Measurements from ENCODE around the gene CCR5AS.
A peak's percentile ranks its signal among the peaks of the same experiment; 100 is the strongest.

CCR5AS gene

DNA sequence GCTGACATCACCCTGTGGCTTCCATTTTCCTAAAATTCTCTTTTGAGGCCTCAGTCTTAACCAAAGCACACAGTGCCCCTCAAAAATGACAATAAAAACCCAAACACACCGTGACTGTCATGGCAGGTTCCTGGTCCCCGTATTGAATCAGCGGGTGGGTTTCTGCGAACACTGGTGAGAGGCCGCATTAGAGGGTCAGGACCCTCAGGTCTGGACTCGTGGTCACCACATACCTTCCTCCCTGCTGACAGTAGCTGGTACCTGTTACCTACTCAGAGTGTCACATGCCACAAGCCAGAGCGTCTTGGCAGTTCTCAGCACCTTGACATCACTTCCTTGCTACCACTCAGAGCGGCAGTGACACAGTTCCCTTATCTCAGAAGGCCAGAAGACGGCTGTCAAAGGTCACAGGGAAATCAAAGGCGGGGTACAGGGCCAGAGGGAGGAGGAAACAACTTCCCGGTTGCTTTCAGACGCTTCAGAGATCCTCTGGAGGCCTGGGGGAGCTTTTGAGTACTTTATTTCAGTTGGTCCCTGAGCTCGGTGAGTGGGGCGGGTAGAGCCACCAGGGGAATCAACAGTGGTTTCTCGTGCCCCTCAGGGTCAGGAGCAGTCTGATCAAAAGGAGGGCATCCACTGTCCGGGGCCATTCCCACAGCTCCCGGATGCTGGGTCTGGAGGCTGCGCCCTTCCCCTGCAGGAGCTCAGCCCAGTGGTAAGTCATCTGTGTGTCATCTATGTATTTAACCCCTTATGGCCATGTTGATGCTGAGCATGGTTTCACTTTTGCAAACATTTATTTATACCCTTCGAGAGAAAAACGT lies at the start of gene CCR5AS, which contains the start of gene CCRL2:
TSS of gene CCR5AS (minus strand) at position 279 of the 824 bp plus-strand sequence.
TSS of gene CCRL2 (plus strand) at position 472 of the 824 bp plus-strand sequence. CDS start 821 bp downstream, outside the sequence.
- Histone ChIP-seq H3K27ac (peak within 1 kb of the TSS in 3 of 4 donors; percentile 56 to 78 (median 62)), H3K9me3 (no peaks in the 10 kb centered on the region), H3K27me3 (no peaks in the 10 kb centered on the region), H3K4me3 (no peak within 1 kb of the TSS), H3K4me1 (peaks cover 30% of the 10 kb centered on the region), H3K36me3 (replicated peaks in 1 of 2; ENCODE audit: insufficient read depth in 1 of 2, low read depth in 2 of 2) (no peaks in the 10 kb centered on the region)
- DNase-seq (peak; percentile 54 to 89 (median 68)), ATAC-seq (peak; percentile 76)
- TF ChIP-seq, protein P1, sequence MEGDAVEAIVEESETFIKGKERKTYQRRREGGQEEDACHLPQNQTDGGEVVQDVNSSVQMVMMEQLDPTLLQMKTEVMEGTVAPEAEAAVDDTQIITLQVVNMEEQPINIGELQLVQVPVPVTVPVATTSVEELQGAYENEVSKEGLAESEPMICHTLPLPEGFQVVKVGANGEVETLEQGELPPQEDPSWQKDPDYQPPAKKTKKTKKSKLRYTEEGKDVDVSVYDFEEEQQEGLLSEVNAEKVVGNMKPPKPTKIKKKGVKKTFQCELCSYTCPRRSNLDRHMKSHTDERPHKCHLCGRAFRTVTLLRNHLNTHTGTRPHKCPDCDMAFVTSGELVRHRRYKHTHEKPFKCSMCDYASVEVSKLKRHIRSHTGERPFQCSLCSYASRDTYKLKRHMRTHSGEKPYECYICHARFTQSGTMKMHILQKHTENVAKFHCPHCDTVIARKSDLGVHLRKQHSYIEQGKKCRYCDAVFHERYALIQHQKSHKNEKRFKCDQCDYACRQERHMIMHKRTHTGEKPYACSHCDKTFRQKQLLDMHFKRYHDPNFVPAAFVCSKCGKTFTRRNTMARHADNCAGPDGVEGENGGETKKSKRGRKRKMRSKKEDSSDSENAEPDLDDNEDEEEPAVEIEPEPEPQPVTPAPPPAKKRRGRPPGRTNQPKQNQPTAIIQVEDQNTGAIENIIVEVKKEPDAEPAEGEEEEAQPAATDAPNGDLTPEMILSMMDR (IDR thresholded peaks at IDR 0.05) = no peak
- peak in 2 of 3 donors; percentile 33 to 63 for TF ChIP-seq POLR2A (IDR thresholded peaks at IDR 0.05)
- intact Hi-C loops (cut with DNase I) = no loop called here
- 45 to 47% methylated on average over 20 of the region's 20 CpGs for WGBS, 2 donors

DNA sequence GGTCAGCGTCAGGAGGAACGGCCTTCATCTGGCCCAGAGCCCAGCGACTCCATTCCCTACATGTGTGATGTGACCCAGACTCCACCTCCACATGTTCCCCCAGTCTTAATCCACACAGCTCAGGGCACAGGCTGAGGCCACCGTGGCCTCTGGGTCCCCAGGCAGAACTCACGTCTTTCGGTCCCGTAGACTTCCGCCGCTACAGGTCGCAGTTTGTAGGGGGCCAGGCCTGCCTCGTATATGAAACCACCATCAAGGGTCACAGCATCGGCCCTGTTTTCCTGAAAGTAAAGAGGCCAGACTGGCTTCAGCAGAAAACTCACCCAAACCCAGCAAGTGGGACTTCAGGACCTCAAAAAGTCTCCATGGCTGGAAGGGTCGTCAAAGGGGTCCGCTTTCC lies 49.3 kb upstream of the CCR5AS start:
- Histone ChIP-seq H3K27me3 (no peaks in the 10 kb centered on the region), H3K27ac (no peak overlapping the region), H3K4me3 (no peak overlapping the region), H3K9me3 (no peaks in the 10 kb centered on the region), H3K4me1 (no peaks in the 10 kb centered on the region), H3K36me3 (replicated peaks in 1 of 2; ENCODE audit: insufficient read depth in 1 of 2, low read depth in 2 of 2) (peaks cover 0 to 2% of the 10 kb centered on the region in 2 donors)
- ATAC-seq = no peak
- WGBS, 2 donors = 93 to 95% methylated on average over 13 to 14 of the region's 14 CpGs
- TF ChIP-seq POLR2A (IDR thresholded peaks at IDR 0.05) = no peak
- TF ChIP-seq, protein P1 (IDR thresholded peaks at IDR 0.05) = no peak
- intact Hi-C loops (cut with DNase I) = no loop called here
- no peak for DNase-seq

DNA sequence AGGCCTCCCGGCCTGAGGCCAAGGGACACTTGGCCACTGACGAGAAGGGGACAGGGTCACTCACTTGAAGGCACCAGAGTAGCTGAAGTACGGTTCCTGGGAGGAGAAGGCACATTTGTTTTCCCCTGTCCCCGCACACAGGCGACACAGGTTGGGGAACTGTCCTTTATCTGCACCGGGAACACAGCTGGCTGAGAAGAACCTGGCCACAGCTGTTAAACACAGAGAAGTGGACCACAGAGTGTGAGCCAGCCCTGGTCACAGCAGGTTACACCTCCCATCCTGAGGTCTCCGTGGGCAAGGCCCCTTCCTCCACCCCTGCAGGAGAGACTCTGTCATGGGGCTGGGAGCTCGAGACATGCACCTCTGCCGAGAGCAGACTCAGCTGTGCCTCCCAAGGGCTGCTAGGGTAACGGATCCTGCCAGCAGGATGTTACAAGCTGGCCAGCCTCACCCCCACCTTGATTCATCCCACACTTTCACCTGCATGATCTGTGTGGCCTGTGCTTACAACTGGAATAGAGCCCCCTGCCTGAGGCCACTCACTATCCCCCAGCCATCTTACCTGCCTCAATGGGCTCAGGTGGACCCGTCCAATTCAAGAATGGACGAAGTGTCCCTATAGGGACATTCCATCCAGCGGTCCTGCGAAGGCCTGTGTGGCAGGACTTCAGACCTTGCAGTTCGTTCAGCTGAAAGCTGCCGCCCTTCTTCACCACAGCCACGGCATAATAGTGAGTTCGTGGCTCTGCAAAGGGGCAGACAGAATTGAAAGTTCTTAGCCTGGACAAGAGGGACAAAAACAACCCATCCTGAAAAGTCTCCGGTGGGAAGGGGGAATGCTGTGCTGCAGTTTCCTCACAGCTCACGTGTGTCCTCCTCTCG lies 48.6 kb upstream of the CCR5AS start:
- Histone ChIP-seq H3K27ac (no peak overlapping the region), H3K9me3 (no peaks in the 10 kb centered on the region), H3K4me3 (no peak overlapping the region), H3K4me1 (no peaks in the 10 kb centered on the region), H3K27me3 (no peaks in the 10 kb centered on the region), H3K36me3 (replicated peaks in 1 of 2; ENCODE audit: insufficient read depth in 1 of 2, low read depth in 2 of 2) (peaks cover 0 to 2% of the 10 kb centered on the region in 2 donors)
- TF ChIP-seq POLR2A (IDR thresholded peaks at IDR 0.05) = no peak
- TF ChIP-seq, protein P1 (IDR thresholded peaks at IDR 0.05) = no peak
- intact Hi-C loops (cut with DNase I) = no loop called here
- 78 to 87% methylated on average over 6 to 20 of the region's 21 CpGs for WGBS, 2 donors
- no peak for ATAC-seq
- DNase-seq = no peak

DNA sequence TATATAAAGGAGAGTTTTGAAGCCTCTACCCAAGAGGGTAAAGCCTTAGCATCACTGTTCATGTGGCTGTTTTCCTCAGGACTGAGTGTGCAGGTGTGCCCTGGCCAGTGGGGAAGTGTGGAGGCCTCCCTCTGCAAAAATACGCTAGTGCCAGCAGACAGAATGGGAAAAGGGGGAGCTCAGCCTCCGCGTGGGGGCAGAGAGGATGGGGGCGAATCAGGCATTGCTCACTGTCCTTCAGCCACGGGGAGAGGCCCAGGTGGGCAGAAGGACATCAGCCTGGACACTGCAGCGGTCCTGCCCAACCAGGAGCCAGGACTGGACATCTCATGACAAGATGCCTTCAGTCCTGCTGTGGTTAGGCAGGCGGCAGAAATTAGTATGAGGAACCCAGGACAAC lies 47.7 kb upstream of the CCR5AS start:
- Histone ChIP-seq H3K9me3 (no peaks in the 10 kb centered on the region), H3K4me1 (no peaks in the 10 kb centered on the region), H3K4me3 (no peak overlapping the region), H3K27me3 (no peaks in the 10 kb centered on the region), H3K27ac (no peak overlapping the region), H3K36me3 (replicated peaks in 1 of 2; ENCODE audit: insufficient read depth in 1 of 2, low read depth in 2 of 2) (peaks cover 0 to 2% of the 10 kb centered on the region in 2 donors)
- TF ChIP-seq, protein P1 (IDR thresholded peaks at IDR 0.05) = no peak
- TF ChIP-seq POLR2A (IDR thresholded peaks at IDR 0.05) = no peak
- intact Hi-C loops (cut with DNase I) = no loop called here
- ATAC-seq (no peak), DNase-seq (no peak)
- WGBS, 2 donors = 79 to 84% methylated on average over 7 of the region's 7 CpGs
